Uterus (tissue), 2 donors: ENCODE measurements around the gene VPS36.

Experiments
- CTCF ChIP-seq, 4 experiments: fragments of 200-600 bp in 2 of 4; fragments of 450-650 bp in 2 of 4; sonication (generic) in 2 of 4; IDR thresholded peaks; one replicate each; pipeline ENCODE4 v1.5.1; 2016 to 2019; ENCODE audit warnings: antibody characterized with exemption in 4 of 4, mild to moderate bottlenecking in 2 of 4, moderate library complexity in 1 of 4
- POLR2A ChIP-seq, 2 donors: fragments of 450-650 bp; IDR thresholded peaks; one replicate each; pipeline ENCODE4 v1.6.1; 2016; ENCODE audit warnings: antibody characterized with exemption in 2 of 2, mild to moderate bottlenecking in 1 of 2, moderate library complexity in 1 of 2

- TF ChIP-seq CTCF (IDR thresholded peaks at IDR 0.05) (no peak), POLR2A (IDR thresholded peaks at IDR 0.05) (no peak)
Observed at GRCh38 chr13:52371736-52372247, 78.6 kb downstream of the VPS36 start.
